Suprapubic skin (tissue), 4 donors: ENCODE measurements around the gene TYR. TPM values are rescaled to one million over a fixed set of nuclear protein-coding genes. Genes with fewer than 3 reads are reported as not detected.

Experiments used
- DNase-seq, 2 donors: peaks; one replicate each; pipeline ENCODE4 v3.0.0-alpha.2; 2019; ENCODE audit warnings: low spot score in 2 of 2
- H3K27ac ChIP-seq: fragments of 200-600 bp; sonication (generic); one replicate; pipeline ENCODE4 v1.5.1; 2019
- H3K27me3 ChIP-seq: fragments of 200-600 bp; sonication (generic); one replicate; pipeline ENCODE4 v1.5.1; 2019
- H3K36me3 ChIP-seq: fragments of 200-600 bp; sonication (generic); one replicate; pipeline ENCODE4 v1.5.1; 2019
- H3K4me1 ChIP-seq: fragments of 200-600 bp; sonication (generic); one replicate; pipeline ENCODE4 v1.5.1; 2019
- H3K4me3 ChIP-seq: fragments of 200-600 bp; sonication (generic); one replicate; pipeline ENCODE4 v1.5.1; 2019; ENCODE audit warnings: mild to moderate bottlenecking
- H3K9me3 ChIP-seq: fragments of 200-600 bp; sonication (generic); one replicate; pipeline ENCODE4 v1.5.1; 2019
- EP300 ChIP-seq: sonication (generic); formaldehyde crosslinking; IDR thresholded peaks from one replicate; pipeline ENCODE4 v1.6.1; 2017; ENCODE audit warnings: antibody characterized with exemption
- POLR2A ChIP-seq, 2 donors: fragments of 450-650 bp; IDR thresholded peaks; one replicate each; pipeline ENCODE4 v1.6.1; 2017; ENCODE audit warnings: antibody characterized with exemption in 2 of 2, mild to moderate bottlenecking in 2 of 2, moderate library complexity in 2 of 2
- POLR2AphosphoS5 ChIP-seq, 3 donors: sonication (generic); formaldehyde crosslinking; IDR thresholded peaks; one replicate each; pipeline ENCODE4 v1.6.1; 2017; ENCODE audit warnings: antibody characterized with exemption in 3 of 3
- WGBS: methylation state at CpG from one replicate; pipeline ENCODE4 v1.1.5; 2018; 5-methylcytosine and 5-hydroxymethylcytosine counted together
- total RNA-seq, 4 donors: library from RNA; depleted of rRNA; stranded (reverse); fragments of >200 nt; gene quantifications; one replicate each; pipeline ENCODE4 v1.1.0, GENCODE V29; 2016
- TF ChIP-seq, protein P1 (sequence below), 2 donors: fragments of 200-600 bp in 1 of 2; fragments of 450-650 bp in 1 of 2; sonication (generic) in 1 of 2; IDR thresholded peaks; one replicate each; pipeline ENCODE4 v1.5.1; 2016 to 2019; ENCODE audit warnings: antibody characterized with exemption in 2 of 2, mild to moderate bottlenecking in 1 of 2, moderate library complexity in 1 of 2

Gene TYR
- total RNA-seq, 4 donors from 2014 or later: 9.2 to 29.9 (median 16.3) TPM

DNA sequence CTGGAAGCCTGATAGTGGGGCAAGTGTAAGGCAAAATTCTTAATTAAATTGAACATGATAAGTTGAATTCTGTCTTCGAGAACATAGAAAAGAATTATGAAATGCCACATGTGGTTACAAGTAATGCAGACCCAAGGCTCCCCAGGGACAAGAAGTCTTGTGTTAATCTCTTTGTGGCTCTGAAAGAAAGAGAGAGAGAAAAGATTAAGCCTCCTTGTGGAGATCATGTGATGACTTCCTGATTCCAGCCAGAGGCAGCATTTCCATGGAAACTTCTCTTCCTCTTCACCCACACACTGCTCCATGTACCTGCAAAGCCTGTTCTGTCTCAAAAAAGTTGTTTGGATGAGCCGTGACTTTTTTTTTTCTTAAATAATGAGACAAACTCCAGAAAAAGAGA, 1.9 kb upstream of the TYR start:
- Histone ChIP-seq H3K9me3 (no peaks in the 10 kb centered on the region), H3K36me3 (no peaks in the 10 kb centered on the region), H3K4me3 (no peak overlapping the region), H3K27ac (no peak overlapping the region), H3K27me3 (no peaks in the 10 kb centered on the region), H3K4me1 (no peaks in the 10 kb centered on the region)
- 50% methylated on average over 2 of the region's 2 CpGs for WGBS
- DNase-seq: no peak
- TF ChIP-seq, protein P1, sequence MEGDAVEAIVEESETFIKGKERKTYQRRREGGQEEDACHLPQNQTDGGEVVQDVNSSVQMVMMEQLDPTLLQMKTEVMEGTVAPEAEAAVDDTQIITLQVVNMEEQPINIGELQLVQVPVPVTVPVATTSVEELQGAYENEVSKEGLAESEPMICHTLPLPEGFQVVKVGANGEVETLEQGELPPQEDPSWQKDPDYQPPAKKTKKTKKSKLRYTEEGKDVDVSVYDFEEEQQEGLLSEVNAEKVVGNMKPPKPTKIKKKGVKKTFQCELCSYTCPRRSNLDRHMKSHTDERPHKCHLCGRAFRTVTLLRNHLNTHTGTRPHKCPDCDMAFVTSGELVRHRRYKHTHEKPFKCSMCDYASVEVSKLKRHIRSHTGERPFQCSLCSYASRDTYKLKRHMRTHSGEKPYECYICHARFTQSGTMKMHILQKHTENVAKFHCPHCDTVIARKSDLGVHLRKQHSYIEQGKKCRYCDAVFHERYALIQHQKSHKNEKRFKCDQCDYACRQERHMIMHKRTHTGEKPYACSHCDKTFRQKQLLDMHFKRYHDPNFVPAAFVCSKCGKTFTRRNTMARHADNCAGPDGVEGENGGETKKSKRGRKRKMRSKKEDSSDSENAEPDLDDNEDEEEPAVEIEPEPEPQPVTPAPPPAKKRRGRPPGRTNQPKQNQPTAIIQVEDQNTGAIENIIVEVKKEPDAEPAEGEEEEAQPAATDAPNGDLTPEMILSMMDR (IDR thresholded peaks at IDR 0.05): no peak
- TF ChIP-seq POLR2A (IDR thresholded peaks at IDR 0.05) (no peak), POLR2AphosphoS5 (IDR thresholded peaks at IDR 0.05) (no peak), EP300 (no peak)

DNA sequence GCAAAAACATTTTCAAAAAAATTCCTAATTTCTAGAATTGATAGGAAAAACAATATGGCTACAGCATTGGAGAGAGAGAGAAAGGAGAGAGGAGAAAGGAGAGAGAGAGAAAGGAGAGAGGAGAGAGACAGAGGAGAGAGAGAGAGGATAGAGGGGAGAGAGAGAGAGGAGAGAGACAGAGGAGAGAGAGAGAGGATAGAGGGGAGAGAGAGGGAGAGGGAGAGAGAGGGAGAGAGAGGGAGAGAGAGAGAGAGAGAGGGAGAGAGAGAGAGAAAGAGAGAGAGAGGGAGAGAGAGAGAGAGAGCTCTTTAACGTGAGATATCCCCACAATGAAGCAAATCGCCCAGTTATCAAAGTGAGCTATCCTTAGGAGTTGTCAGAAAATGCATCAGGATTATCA, 737 bp upstream of the TYR start:
- Histone ChIP-seq H3K4me1 (no peaks in the 10 kb centered on the region), H3K36me3 (no peaks in the 10 kb centered on the region), H3K27me3 (no peaks in the 10 kb centered on the region), H3K4me3 (no peak overlapping the region), H3K27ac (no peak overlapping the region), H3K9me3 (no peaks in the 10 kb centered on the region)
- TF ChIP-seq, protein P1 (IDR thresholded peaks at IDR 0.05): no peak
- TF ChIP-seq EP300: no peak
- TF ChIP-seq POLR2AphosphoS5 (IDR thresholded peaks at IDR 0.05): no peak
- no peak for TF ChIP-seq POLR2A (IDR thresholded peaks at IDR 0.05)
- WGBS: 87% methylated on average over 2 of the region's 2 CpGs
- DNase-seq: no peak

DNA sequence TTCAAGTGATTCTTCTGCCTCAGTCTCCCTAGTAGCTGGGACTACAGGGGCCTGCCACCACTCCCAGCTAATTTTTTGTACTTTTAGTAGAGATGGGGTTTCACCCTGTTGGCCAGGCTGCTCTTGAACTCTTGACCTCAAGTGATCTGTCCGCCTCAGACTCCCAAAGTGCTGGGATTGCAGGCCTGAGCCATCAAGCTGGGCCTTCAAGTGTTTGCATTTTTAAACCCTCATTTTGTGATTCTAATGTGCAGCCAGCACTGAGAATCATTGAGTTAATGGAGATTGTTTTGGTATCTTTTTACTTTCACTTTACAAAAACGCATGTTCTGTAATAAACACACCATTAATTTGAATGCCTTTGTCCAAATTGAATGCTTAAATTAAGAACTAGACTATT, 3.4 kb downstream of the TYR start:
- 55% methylated on average over 2 of the region's 2 CpGs for WGBS
- Histone ChIP-seq H3K9me3 (no peaks in the 10 kb centered on the region), H3K36me3 (no peaks in the 10 kb centered on the region), H3K4me3 (no peak overlapping the region), H3K27me3 (no peaks in the 10 kb centered on the region), H3K27ac (no peak overlapping the region), H3K4me1 (no peaks in the 10 kb centered on the region)
- DNase-seq: no peak
- TF ChIP-seq POLR2A (IDR thresholded peaks at IDR 0.05) (no peak), EP300 (no peak), POLR2AphosphoS5 (IDR thresholded peaks at IDR 0.05) (no peak)
- TF ChIP-seq, protein P1 (IDR thresholded peaks at IDR 0.05): no peak

DNA sequence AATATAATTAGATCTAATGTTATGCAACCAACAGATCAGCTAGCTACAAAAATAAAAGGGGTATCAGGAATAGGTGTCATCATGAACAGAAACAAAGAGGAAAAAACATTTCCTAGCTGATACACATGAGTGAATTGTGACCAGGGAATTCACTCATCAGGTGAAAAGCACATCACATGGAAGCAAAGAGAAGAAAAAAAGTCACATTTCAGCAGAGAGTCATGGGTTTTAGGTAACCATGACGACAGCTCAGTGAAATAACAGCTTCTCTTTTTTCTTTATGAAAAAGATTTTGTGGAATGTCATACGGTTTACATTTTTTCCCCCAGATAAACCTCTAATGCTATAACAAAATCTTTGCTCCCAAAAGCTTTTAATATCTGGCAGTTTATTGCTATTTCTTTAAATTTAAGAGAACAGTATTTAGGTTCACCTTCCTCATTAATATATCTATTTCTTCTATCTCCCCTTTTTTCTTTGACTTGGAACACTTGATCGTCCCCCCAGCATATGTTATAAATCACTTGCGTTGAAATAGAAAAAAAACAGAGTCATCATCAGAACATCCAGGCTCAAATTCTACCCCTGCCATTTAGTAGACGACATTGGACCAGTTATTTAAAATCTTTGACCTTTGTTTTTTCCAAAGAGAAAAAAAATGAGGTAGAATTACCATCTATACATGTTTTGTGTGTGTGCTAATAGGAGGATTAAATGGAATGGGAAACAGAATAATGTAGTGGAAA, 5.3 kb downstream of the TYR start:
- H3K4me3 ChIP-seq: no peak overlapping the region
- 38% methylated on average over 5 of the region's 5 CpGs for WGBS
- no peak for DNase-seq
- H3K27ac ChIP-seq: no peak overlapping the region
- H3K9me3 ChIP-seq: no peaks in the 10 kb centered on the region
- TF ChIP-seq EP300 (no peak), POLR2AphosphoS5 (IDR thresholded peaks at IDR 0.05) (no peak), POLR2A (IDR thresholded peaks at IDR 0.05) (no peak)
- TF ChIP-seq, protein P1 (IDR thresholded peaks at IDR 0.05): no peak
- no peaks in the 10 kb centered on the region for H3K36me3 ChIP-seq
- no peaks in the 10 kb centered on the region for H3K27me3 ChIP-seq
- no peaks in the 10 kb centered on the region for H3K4me1 ChIP-seq

DNA sequence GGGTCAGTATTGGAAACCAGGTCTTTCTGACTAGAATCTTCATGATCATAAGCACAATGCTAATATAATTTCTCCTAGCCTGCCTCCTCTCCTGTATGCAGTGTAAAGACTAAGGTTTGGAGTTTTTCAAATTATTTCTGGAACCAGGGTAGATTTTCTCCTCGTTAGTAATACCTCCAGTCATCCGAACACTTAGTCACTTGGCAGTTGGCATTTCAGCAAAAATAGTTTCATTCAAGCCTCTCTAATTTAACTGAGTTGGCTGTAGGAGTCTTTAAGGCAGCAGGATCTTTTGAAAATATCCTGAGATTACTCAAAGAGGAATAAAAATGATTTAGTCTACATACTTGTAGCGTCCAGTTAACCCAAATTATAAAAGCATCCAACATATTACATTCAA, 6.3 kb downstream of the TYR start:
- Histone ChIP-seq H3K9me3 (no peaks in the 10 kb centered on the region), H3K4me1 (no peaks in the 10 kb centered on the region), H3K36me3 (no peaks in the 10 kb centered on the region), H3K27me3 (no peaks in the 10 kb centered on the region), H3K27ac (no peak overlapping the region), H3K4me3 (no peak overlapping the region)
- no peak for DNase-seq
- TF ChIP-seq, protein P1 (IDR thresholded peaks at IDR 0.05): no peak
- TF ChIP-seq EP300: no peak
- no peak for TF ChIP-seq POLR2AphosphoS5 (IDR thresholded peaks at IDR 0.05)
- TF ChIP-seq POLR2A (IDR thresholded peaks at IDR 0.05): no peak
- 69% methylated on average over 3 of the region's 3 CpGs for WGBS
